Activated T-helper 1 cell treated with Interleukin-2 at 50 U/mL for 16 hours (primary cell): ENCODE measurements around the gene PCDHA9.
"Not testable (repeated sequence)": the region's sequence is repeated elsewhere in the genome, so short reads cannot be mapped to it uniquely, and the experiment has no call there.

ENCODE experiments used
- DNase-seq: peaks from one replicate; pipeline ENCODE4 v3.0.0-alpha.2; 2020; ENCODE audit warnings: low read depth

The PCDHA9 gene, protein sequence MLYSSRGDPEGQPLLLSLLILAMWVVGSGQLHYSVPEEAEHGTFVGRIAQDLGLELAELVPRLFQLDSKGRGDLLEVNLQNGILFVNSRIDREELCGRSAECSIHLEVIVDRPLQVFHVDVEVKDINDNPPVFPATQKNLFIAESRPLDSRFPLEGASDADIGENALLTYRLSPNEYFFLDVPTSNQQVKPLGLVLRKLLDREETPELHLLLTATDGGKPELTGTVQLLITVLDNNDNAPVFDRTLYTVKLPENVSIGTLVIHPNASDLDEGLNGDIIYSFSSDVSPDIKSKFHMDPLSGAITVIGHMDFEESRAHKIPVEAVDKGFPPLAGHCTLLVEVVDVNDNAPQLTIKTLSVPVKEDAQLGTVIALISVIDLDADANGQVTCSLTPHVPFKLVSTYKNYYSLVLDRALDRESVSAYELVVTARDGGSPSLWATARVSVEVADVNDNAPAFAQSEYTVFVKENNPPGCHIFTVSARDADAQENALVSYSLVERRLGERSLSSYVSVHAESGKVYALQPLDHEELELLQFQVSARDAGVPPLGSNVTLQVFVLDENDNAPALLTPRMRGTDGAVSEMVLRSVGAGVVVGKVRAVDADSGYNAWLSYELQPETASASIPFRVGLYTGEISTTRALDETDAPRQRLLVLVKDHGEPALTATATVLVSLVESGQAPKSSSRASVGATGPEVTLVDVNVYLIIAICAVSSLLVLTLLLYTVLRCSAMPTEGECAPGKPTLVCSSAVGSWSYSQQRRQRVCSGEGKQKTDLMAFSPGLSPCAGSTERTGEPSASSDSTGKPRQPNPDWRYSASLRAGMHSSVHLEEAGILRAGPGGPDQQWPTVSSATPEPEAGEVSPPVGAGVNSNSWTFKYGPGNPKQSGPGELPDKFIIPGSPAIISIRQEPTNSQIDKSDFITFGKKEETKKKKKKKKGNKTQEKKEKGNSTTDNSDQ

DNA sequence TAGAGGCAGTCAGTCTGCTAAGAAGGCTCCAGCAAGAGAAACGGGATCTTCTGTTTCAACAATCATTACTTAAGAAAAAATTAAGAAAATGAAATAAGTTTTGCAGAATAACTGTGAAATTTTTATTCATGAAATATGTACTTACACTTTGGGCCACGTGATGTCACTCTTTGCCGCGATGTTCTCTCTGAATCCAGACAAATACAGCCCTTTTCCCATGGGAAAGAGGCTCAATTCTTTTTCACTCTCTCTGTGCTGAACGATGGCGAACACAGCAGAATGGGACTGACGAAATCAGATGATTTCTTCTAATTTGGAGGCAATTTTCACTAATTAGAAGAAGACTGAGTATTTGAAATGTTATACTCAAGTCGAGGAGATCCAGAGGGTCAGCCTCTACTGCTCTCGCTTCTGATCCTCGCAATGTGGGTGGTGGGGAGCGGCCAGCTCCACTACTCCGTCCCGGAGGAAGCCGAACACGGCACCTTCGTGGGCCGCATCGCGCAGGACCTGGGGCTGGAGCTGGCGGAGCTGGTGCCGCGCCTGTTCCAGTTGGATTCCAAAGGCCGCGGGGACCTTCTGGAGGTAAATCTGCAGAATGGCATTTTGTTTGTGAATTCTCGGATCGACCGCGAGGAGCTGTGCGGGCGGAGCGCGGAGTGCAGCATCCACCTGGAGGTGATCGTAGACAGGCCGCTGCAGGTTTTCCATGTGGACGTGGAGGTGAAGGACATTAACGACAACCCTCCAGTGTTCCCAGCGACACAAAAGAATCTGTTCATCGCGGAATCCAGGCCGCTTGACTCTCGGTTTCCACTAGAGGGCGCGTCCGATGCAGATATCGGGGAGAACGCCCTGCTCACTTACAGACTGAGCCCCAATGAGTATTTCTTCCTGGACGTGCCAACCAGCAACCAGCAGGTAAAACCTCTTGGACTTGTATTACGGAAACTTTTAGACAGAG is at the start of gene PCDHA9:
Gene PCDHA9 (plus strand): TSS at position 244 of the 964 bp plus-strand sequence. CDS start 114 bp downstream, at position 358.
- not testable (repeated sequence) for DNase-seq

GRCh38 chr5:140800816-140801493 is 47.2 kb upstream of the PCDHA9 start, which contains the start of gene PCDHA3:
PCDHA3 (plus strand) TSS chr5:140801057.
- no peak for DNase-seq

- DNase-seq, result no peak
These were observed 46.7 kb upstream of the PCDHA9 start for GRCh38 chr5:140801494-140801841.

GRCh38 chr5:140802381-140802780 is 45.8 kb upstream of the PCDHA9 start:
- not testable (repeated sequence) for DNase-seq

DNA sequence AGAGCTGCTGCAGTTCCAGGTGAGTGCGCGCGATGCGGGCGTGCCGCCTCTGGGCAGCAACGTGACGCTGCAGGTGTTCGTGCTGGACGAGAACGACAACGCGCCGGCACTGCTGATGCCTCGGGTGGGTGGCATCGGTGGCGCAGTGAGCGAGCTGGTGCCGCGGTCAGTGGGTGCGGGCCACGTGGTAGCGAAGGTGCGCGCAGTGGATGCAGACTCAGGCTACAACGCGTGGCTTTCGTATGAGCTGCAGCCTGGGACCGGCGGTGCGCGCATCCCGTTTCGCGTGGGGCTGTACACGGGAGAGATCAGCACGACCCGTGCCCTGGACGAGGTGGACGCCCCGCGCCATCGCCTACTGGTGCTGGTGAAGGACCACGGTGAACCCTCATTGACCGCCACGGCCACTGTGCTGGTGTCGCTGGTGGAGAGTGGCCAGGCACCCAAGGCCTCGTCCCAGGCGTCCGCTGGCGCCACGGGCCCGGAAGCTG is 45.4 kb upstream of the PCDHA9 start:
- DNase-seq, result no peak

GRCh38 chr5:140806834-140807775 is 41.1 kb upstream of the PCDHA9 start, which contains the start of gene PCDHA4:
PCDHA4 (plus strand) TSS chr5:140807068.
- DNase-seq, result no peak

- DNase-seq, result not testable (repeated sequence)
These were observed 39.8 kb upstream of the PCDHA9 start for GRCh38 chr5:140808241-140808888.

- DNase-seq, result no peak
These were observed 39.3 kb upstream of the PCDHA9 start for GRCh38 chr5:140808889-140809291.

GRCh38 chr5:140821375-140822280 is 26.6 kb upstream of the PCDHA9 start, which contains the start of gene PCDHA5:
PCDHA5 (plus strand) TSS chr5:140821613.
- DNase-seq, result no peak

GRCh38 chr5:140822281-140822629 is 25.9 kb upstream of the PCDHA9 start:
- no peak for DNase-seq

- DNase-seq, result not testable (repeated sequence)
These were observed 25.2 kb upstream of the PCDHA9 start for GRCh38 chr5:140822969-140823368.

GRCh38 chr5:140823475-140823874 is 24.7 kb upstream of the PCDHA9 start:
- no peak for DNase-seq

GRCh38 chr5:140827704-140828361 is 20.3 kb upstream of the PCDHA9 start, which contains the start of gene PCDHA6:
PCDHA6 (plus strand) TSS chr5:140827960; CDS start chr5:140828092, 132 bp downstream.
- DNase-seq, result no peak

DNA sequence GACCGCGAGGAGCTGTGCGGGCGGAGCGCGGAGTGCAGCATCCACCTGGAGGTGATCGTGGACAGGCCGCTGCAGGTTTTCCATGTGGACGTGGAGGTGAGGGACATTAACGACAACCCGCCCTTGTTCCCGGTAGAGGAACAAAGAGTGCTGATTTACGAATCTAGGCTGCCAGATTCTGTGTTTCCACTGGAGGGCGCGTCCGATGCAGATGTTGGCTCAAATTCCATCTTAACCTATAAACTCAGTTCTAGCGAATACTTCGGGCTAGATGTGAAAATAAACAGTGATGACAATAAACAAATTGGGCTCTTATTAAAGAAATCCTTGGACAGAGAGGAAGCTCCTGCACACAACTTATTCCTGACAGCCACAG is 19.8 kb upstream of the PCDHA9 start:
- no peak for DNase-seq

DNA sequence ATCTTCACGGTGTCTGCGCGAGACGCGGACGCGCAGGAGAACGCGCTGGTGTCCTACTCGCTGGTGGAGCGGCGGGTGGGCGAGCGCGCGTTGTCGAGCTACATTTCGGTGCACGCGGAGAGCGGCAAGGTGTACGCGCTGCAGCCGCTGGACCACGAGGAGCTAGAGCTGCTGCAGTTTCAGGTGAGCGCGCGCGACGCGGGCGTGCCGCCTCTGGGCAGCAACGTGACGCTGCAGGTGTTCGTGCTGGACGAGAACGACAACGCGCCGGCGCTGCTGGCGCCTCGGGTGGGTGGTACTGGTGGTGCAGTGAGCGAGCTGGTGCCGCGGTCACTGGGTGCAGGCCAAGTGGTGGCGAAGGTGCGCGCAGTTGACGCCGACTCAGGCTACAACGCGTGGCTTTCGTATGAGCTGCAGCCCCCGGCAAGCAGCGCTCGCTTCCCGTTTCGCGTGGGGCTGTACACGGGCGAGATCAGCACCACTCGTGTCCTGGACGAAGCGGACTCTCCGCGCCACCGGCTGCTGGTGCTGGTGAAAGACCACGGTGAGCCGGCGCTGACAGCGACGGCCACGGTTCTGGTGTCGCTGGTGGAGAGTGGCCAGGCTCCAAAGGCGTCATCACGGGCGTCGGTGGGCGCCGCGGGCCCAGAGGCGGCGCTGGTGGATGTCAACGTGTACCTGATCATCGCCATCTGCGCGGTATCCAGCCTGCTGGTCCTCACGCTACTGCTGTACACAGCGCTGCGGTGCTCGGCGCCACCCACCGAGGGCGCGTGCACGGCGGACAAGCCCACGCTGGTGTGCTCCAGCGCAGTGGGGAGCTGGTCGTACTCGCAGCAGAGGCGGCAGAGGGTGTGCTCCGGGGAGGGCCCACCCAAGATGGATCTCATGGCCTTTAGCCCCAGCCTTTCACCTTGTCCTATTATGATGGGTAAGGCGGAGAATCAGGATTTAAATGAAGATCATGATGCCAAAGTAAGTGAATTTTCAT is 18.4 kb upstream of the PCDHA9 start:
- not testable (repeated sequence) for DNase-seq

- DNase-seq, result no peak
These were observed 14.2 kb upstream of the PCDHA9 start, which contains the start of gene PCDHA7 for GRCh38 chr5:140833993-140834392. PCDHA7 (plus strand) TSS chr5:140834269; CDS start chr5:140834384, 115 bp downstream.
